Activated CD4-positive, alpha-beta T cell treated with anti-CD3 and anti-CD28 coated beads, Interleukin-2, Interleukin-6, amounts not matched to agents 100 ng/mL and 50 ng/mL, durations not matched to agents 16 hours and 8 hours (primary cell): ENCODE measurements around the gene ZNF76.
A peak's percentile ranks its signal among the peaks of the same experiment; 100 is the strongest.

Source experiments
- DNase-seq: peaks from one replicate; pipeline ENCODE4 v3.0.0-alpha.2; 2020

The ZNF76 gene

DNA sequence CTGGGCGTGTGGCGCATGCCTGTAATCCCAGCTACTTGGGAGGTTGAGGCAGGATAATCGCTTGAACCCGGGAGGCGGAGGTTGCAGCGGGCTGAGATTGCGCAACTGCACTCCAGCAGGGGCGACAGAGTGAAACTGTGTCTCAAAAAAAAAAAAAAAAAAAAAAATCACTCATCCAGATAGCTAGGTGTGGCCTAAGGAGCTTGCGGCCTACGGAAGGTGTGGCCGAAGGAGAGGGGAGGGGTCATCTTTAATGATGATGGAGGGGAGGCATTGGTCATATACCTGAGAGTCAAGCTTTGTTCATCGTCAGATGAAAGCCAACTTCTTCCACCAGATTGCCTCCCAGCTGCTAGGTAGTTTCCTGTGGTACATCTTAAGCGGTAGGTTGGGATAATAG, 82.0 kb downstream of the ZNF76 start:
- no peak for DNase-seq

DNA sequence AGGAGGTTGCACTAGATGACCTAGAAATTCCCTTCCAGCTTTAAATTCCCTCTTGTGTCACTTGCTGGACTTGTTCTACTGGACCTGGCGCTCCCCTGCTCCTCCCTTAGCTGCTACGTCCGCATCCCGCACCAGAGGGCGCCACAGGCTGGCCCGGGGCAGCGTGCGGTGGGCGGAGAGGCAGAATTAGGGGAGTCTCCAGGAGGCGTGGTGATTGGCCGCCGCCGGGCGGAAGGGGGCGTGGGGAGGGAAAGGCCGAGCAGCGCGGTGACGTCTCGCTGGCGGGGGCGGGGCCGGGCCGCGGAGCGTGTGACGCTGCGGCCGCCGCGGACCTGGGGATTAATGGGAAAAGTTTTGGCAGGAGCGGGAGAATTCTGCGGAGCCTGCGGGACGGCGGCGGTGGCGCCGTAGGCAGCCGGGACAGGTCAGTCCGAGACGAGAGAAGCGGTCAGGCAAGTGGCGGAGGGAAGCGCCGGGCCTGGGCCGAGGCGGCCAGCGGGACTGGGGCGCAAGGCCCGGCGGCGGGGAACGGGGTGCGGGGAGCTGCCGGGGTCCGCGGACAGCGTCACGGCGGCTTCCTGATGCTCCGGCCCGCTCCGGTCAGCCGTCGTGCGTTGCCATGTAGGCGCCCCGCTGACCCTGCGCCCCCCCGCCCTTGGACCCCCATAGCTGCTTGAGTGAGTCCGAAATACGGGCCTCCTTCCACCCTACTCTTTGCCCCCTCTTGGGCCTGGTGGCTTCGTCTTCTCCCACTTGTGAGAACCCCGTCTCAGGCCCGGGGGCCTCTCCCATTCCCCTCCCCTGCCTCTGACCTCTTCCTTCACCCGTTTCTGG, 82.9 kb downstream of the ZNF76 start, which contains the start of gene PPARD:
Gene PPARD (plus strand): TSS at position 301 of the 834 bp plus-strand sequence. CDS start 68,530 bp downstream, outside the sequence.
- DNase-seq = peak; percentile 99

DNA sequence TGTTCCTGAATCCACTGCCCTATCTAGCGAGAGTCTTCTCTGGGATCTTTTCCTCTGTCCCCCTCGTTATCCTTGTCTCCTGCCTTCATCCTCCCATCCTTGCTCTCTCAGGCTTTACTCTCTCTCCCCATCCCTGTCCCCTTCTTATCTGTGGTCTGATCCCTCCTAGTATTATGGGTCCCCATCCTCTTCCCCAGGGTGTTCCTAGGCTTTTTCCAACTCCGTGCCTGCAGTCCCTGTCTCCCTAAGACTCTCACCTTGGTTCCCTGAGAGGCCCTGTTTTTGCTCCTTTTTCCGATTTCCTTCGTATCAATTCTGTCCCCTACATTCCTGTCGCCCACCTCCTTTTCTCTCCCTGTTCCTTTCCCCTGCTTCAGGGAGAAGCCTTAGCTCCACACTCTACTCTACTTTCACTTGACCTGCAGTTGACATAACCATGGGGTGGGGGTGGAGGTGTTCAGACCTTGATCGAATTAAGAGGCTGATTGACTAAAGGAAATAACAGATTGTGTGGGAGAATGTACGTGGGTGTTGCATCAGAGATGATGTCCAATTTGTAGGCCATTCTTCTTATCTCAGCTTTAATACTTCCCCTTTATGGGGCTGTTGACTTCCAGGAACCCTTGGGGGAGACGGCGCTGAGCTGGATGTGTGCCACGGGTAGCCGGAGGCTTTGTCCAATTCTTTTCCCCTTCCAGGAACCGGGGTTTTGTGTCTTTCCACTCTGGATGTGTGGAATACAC, 83.7 kb downstream of the ZNF76 start:
- DNase-seq = no peak

DNA sequence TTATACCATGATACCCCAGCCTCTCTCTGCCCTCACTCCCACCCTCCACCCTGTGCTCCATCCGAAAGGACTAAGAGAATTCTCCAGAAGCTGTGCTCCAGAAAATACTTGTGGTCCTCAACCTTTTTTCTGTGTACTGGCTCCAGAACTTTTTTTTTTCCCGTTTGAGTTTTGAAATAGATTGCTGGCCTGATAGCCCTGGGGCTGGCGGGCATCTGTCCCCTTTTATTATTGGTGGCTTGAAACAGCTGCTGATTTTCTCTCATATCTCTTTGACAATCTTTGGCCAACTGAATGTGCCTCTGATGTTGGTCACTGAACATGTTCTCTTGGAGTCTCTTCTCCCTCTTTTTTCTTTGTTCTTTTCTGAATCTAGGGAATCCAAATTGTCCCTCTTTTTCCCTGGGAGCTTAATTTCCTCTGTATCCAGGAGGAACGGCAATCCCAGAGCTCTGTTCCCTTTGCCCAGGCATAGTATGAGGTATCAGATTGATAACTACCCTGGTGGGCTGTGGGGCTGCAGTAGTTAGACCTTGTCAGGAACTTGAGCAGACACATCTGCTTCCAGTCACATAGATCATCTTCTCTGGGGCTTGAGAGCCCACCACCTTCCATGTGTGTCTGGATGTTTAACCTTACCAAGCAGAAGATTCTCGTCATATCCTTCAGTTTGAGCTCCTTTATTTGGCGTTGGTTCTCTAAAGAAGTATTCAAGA, 84.5 kb downstream of the ZNF76 start:
- no peak for DNase-seq
